OCI-LY1 (cell line): ENCODE data around the gene C17orf100.

ENCODE experiments used
- EZH2 ChIP-seq: fragments of 200-600 bp; sonication (generic), shearing (Covaris generic); IDR thresholded peaks from 2 replicates; pipeline ENCODE4 v1.8.0; 2017; ENCODE audit warnings: borderline replicate concordance, mixed run types, mild to moderate bottlenecking, antibody characterized with exemption, low read length, moderate library complexity, mixed read lengths
- TF ChIP-seq, protein P1 (sequence below): fragments of 200-600 bp; sonication (generic), shearing (Covaris generic); IDR thresholded peaks from 2 replicates; pipeline ENCODE4 v1.5.1; 2017; ENCODE audit warnings: mild to moderate bottlenecking, antibody characterized with exemption, low read length, moderate library complexity, mixed read lengths

DNA sequence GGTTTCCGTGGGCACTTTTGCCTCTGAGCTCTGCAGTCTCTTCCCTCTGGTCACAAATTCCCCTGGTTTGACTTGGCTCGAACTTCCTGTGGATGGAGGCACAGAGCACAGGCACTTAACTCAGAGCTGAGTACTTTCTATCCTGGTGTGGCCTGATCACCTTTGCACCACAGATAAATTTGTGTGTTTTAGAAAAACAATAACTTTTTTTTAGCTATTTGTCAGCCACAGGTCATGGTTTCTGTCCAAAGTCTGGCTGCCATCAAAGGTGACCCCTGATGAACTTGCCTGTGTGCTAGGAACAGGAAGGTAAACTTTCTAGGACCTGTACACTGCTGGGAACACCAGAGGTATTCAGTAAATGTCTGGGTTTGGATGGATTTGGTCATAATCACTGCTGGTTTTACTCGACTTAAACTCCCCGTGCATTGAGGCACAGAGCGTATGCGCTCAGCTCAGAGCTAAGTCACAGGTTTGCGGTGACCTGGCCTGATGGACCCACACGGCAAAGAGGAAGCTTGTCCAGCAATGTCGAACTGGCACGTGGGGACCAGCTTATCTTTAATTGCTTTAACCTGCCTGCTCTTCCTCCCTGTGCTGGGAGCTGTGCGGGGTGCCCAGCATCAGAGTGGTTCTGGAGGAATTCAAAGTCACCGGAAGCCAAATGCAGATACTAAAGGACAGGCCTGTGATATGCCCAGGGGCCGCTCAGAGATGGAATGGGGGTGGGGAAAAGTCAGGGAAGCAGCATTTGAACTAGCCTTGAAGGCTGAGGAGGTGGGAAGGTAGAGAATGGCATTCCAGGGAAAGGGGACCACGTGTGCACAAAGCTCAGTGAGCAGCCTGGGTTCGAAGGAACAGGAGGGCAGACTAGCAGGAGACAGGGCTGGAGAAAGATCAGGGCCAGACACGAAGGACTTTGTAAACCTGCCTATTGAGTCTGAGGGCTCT, 48.7 kb downstream of the C17orf100 start:
- TF ChIP-seq EZH2: no peak
- TF ChIP-seq, protein P1, sequence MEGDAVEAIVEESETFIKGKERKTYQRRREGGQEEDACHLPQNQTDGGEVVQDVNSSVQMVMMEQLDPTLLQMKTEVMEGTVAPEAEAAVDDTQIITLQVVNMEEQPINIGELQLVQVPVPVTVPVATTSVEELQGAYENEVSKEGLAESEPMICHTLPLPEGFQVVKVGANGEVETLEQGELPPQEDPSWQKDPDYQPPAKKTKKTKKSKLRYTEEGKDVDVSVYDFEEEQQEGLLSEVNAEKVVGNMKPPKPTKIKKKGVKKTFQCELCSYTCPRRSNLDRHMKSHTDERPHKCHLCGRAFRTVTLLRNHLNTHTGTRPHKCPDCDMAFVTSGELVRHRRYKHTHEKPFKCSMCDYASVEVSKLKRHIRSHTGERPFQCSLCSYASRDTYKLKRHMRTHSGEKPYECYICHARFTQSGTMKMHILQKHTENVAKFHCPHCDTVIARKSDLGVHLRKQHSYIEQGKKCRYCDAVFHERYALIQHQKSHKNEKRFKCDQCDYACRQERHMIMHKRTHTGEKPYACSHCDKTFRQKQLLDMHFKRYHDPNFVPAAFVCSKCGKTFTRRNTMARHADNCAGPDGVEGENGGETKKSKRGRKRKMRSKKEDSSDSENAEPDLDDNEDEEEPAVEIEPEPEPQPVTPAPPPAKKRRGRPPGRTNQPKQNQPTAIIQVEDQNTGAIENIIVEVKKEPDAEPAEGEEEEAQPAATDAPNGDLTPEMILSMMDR: no peak
